Measurements from ENCODE around the gene ERICH4. TPM values are rescaled to one million over a fixed set of nuclear protein-coding genes. Genes with fewer than 3 reads are reported as not detected.

Gene ERICH4
- total and polyA plus RNA-seq, 11 donors = 0.10 to 0.30 TPM; not detected in 9

DNA sequence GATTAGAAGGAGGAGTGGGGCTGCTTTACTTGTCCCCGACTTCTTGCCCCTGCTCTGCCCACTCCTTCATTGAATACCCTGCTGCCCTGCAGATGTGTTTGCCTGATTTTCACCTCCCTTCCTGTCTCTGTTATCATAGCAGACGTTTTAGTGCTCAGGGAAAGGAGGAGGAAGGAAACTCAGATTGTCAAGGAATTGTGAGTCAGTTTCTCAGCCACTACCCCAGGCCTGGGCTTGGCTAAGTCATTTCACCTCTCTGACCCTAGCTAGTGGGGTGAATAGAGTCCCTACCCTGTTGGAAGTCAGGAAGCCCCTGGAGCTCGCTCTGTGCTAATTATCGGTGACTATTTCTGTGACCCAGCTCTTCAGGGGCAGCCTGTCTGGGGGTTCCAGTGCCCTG, 41.5 kb upstream of the ERICH4 start:
- ATAC-seq = peak in 1 of 4 donors; percentile 7
- intact Hi-C loops (cut with DNase I) = no loop called here
- peaks cover 0 to 12% (median 0%) of the 10 kb centered on the region in 9 donors for H3K36me3 ChIP-seq
- no peak for TF ChIP-seq POLR2A (IDR thresholded peaks at IDR 0.05)
- TF ChIP-seq, protein P1, sequence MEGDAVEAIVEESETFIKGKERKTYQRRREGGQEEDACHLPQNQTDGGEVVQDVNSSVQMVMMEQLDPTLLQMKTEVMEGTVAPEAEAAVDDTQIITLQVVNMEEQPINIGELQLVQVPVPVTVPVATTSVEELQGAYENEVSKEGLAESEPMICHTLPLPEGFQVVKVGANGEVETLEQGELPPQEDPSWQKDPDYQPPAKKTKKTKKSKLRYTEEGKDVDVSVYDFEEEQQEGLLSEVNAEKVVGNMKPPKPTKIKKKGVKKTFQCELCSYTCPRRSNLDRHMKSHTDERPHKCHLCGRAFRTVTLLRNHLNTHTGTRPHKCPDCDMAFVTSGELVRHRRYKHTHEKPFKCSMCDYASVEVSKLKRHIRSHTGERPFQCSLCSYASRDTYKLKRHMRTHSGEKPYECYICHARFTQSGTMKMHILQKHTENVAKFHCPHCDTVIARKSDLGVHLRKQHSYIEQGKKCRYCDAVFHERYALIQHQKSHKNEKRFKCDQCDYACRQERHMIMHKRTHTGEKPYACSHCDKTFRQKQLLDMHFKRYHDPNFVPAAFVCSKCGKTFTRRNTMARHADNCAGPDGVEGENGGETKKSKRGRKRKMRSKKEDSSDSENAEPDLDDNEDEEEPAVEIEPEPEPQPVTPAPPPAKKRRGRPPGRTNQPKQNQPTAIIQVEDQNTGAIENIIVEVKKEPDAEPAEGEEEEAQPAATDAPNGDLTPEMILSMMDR (IDR thresholded peaks at IDR 0.05) = no peak
- H3K27me3 ChIP-seq = no peaks in the 10 kb centered on the region
- no peak overlapping the region for H3K4me3 ChIP-seq
- H3K27ac ChIP-seq = peak overlapping the region in 9 of 12 donors; percentile 15 to 78 (median 36)
- 51 to 65% (median 55%) methylated on average over 4 of the region's 4 CpGs for WGBS, 4 donors
- DNase-seq = no peak
- H3K4me1 ChIP-seq = peaks cover 4 to 70% (median 52%) of the 10 kb centered on the region in 12 donors
- no peaks in the 10 kb centered on the region for H3K9me3 ChIP-seq

DNA sequence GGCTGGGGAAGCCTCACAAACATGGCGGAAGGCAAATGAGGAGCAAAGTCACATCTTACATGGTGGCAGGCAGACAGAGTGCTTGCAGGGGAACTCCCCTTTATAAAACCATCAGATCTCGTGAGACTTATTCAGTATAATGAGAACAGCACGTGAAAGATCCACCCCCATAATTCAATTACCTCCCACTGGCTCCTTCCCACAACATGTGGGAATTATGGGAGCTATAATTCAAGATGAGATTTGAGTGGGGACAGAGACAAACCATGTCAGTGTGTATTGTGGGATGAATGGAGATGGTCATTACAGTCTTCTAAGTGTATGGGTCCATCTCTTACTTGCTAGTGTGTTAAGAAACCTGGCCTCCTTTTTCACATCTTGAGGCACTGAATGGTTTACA, 40.9 kb upstream of the ERICH4 start:
- Histone ChIP-seq H3K27ac (peak overlapping the region in 9 of 12 donors; percentile 15 to 78 (median 36)), H3K4me1 (peaks cover 4 to 71% (median 53%) of the 10 kb centered on the region in 12 donors), H3K36me3 (peaks cover 0 to 12% (median 0%) of the 10 kb centered on the region in 9 donors), H3K4me3 (no peak overlapping the region), H3K9me3 (no peaks in the 10 kb centered on the region), H3K27me3 (no peaks in the 10 kb centered on the region)
- TF ChIP-seq, protein P1 (IDR thresholded peaks at IDR 0.05) = no peak
- no peak for TF ChIP-seq POLR2A (IDR thresholded peaks at IDR 0.05)
- WGBS, 4 donors = 66 to 78% (median 71%) methylated on average over 3 of the region's 3 CpGs
- intact Hi-C loops (cut with DNase I) = no loop called here
- DNase-seq (no peak), ATAC-seq (no peak)

DNA sequence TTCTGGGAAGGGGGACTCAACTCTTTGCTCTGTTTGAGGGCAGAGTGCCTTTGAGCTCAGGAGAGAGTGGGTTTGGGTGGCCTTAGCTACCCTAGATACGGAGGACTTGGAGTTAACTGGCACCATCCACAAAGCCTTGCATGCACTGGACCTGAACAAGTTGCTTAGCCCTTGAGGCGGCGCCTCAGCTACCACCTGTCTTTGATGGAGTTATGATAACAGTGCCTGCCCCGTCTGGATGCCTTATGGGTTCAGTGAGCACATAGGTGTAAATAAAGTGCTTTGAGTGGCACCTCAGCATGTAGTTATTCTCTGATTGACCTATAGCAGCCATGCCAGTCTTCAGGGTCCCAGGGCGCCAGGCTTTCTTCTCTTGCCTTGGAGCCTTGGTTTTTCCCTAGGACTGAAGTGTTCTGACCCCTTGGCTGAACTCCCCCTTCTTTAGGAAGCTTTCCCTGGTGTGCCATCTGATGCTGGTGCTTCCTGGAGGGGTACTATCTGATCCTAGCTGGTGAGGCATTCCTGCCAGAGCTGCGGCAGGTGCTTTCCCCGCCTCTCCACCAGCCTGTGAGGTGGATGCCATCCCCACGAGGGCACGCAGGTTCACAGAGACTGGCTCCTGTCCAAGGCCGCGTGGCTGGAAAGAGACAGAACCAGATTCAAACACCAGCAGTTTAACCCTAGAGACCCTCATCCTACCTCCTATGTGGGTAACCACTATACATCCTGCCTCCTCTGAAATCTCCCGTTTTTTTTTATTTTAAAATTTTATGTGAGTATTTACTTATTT, 39.6 kb upstream of the ERICH4 start:
- Histone ChIP-seq H3K4me3 (no peak overlapping the region), H3K4me1 (peaks cover 4 to 79% (median 64%) of the 10 kb centered on the region in 12 donors), H3K36me3 (peaks cover 0 to 12% (median 0%) of the 10 kb centered on the region in 9 donors), H3K9me3 (no peaks in the 10 kb centered on the region), H3K27me3 (no peaks in the 10 kb centered on the region), H3K27ac (peak overlapping the region in 9 of 12 donors; percentile 13 to 78 (median 29))
- DNase-seq (no peak), ATAC-seq (no peak)
- TF ChIP-seq, protein P1 (IDR thresholded peaks at IDR 0.05) = no peak
- no peak for TF ChIP-seq POLR2A (IDR thresholded peaks at IDR 0.05)
- intact Hi-C loops (cut with DNase I) = no loop called here
- WGBS, 4 donors = 55 to 62% (median 58%) methylated on average over 10 to 12 of the region's 12 CpGs

DNA sequence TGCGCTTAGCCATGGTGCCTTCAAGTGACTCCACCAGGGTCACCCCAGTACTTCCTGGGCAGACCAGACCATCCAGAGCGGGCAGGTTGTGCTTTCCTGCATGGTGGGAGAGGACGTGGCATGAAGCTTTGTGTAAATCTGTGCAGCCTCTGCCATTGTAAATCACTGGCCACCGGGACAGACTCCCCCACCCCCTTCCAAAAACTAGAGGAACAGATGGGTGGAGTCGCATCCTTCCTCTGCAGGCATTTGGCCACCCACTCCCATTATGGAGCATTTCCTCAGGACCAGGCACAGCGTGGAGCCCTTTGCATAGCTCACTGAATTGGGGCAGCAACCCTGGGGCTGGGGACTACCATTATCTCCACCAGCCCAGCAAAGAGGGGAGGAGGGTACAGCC, 37.2 kb upstream of the ERICH4 start:
- H3K4me3 ChIP-seq = no peak overlapping the region
- peaks cover 0 to 90% (median 72%) of the 10 kb centered on the region in 12 donors for H3K4me1 ChIP-seq
- 38 to 74% (median 58%) methylated on average over 4 to 6 of the region's 6 CpGs for WGBS, 4 donors
- peak overlapping the region; percentile 15 to 88 (median 78) for H3K27ac ChIP-seq
- DNase-seq = peak in 4 of 5 donors; percentile 41 to 65 (median 52)
- intact Hi-C loops (cut with DNase I) = loop anchor here in 1 of 10 donors (2.0 kb wide), 1 partner anchor 51 kb away; no protein-coding TSS in a partner anchor
- no peaks in the 10 kb centered on the region for H3K27me3 ChIP-seq
- H3K36me3 ChIP-seq = peaks cover 0 to 15% (median under 1%) of the 10 kb centered on the region in 9 donors
- ATAC-seq = peak in 3 of 4 donors; percentile 28 to 50 (median 33)
- TF ChIP-seq, protein P1 (IDR thresholded peaks at IDR 0.05) = no peak
- no peak for TF ChIP-seq POLR2A (IDR thresholded peaks at IDR 0.05)
- no peaks in the 10 kb centered on the region for H3K9me3 ChIP-seq

Data from heart left ventricle (tissue), 16 donors.